NCI-H1694 treated with DMSO at 0.1 percent for 48 hours (cell line): Measurements from ENCODE around the gene ANKLE2.
"Not testable (repeated sequence)": the region's sequence is repeated elsewhere in the genome, so short reads cannot be mapped to it uniquely, and the experiment has no call there.

Source experiments
- DNase-seq: peaks from one replicate; lab custom pipeline; 2025; lab: John Stamatoyannopoulos, UW

Gene ANKLE2

GRCh38 chr12:132761032-132761920 is at the start of gene ANKLE2:
TSS of gene ANKLE2 (minus strand) at chr12:132761832. CDS start at chr12:132761798, 34 bp downstream.
- no peak for DNase-seq

- DNase-seq: not testable (repeated sequence)
Observed at GRCh38 chr12:132809391-132809790, 47.8 kb upstream of the ANKLE2 start.

GRCh38 chr12:132807295-132808092 is 45.9 kb upstream of the ANKLE2 start:
- no peak for DNase-seq

- no peak for DNase-seq
Observed at GRCh38 chr12:132806857-132807256, 45.2 kb upstream of the ANKLE2 start.

- DNase-seq: no peak
Observed at GRCh38 chr12:132804426-132804861, 42.8 kb upstream of the ANKLE2 start.

- no peak for DNase-seq
Observed at GRCh38 chr12:132803888-132804287, 42.3 kb upstream of the ANKLE2 start.

GRCh38 chr12:132803125-132803524 is 41.5 kb upstream of the ANKLE2 start:
- no peak for DNase-seq

- no peak for DNase-seq
Observed at GRCh38 chr12:132801741-132802140, 40.1 kb upstream of the ANKLE2 start.

- no peak for DNase-seq
Observed at GRCh38 chr12:132798836-132799235, 37.2 kb upstream of the ANKLE2 start.

GRCh38 chr12:132797820-132798570 is 36.4 kb upstream of the ANKLE2 start:
- no peak for DNase-seq

- no peak for DNase-seq
Observed at GRCh38 chr12:132795847-132796246, 34.2 kb upstream of the ANKLE2 start.

- not testable (repeated sequence) for DNase-seq
Observed at GRCh38 chr12:132791940-132792339, 30.3 kb upstream of the ANKLE2 start.

GRCh38 chr12:132789099-132789471 is 27.5 kb upstream of the ANKLE2 start:
- DNase-seq: no peak

GRCh38 chr12:132788375-132789098 is 26.9 kb upstream of the ANKLE2 start:
- DNase-seq: no peak

GRCh38 chr12:132787877-132788276 is 26.2 kb upstream of the ANKLE2 start:
- DNase-seq: no peak

GRCh38 chr12:132786192-132786591 is 24.6 kb upstream of the ANKLE2 start:
- DNase-seq: no peak

GRCh38 chr12:132784580-132784979 is 22.9 kb upstream of the ANKLE2 start:
- DNase-seq: no peak

GRCh38 chr12:132783917-132784531 is 22.4 kb upstream of the ANKLE2 start:
- no peak for DNase-seq

GRCh38 chr12:132781938-132782337 is 20.3 kb upstream of the ANKLE2 start:
- DNase-seq: no peak

- no peak for DNase-seq
Observed at GRCh38 chr12:132779781-132780353, 18.2 kb upstream of the ANKLE2 start.

GRCh38 chr12:132777614-132778013 is 16.0 kb upstream of the ANKLE2 start:
- no peak for DNase-seq
